GM12878 (cell line): Measurements from ENCODE around the gene CPLANE2. TPM values are rescaled to one million over a fixed set of nuclear protein-coding genes. Genes with fewer than 3 reads are reported as not detected.

ENCODE experiments used
- ATAC-seq: fragments of 200-7000 bp; cut with Tn5 transposase; 3 replicates; pipeline ENCODE4 v1.9.1; 2020; ENCODE audit warnings: mild to moderate bottlenecking, moderate library complexity
- BruUV-seq: library from RNA; stranded (reverse); fragments of 400-500 nt; replicated peaks from 2 replicates; lab custom pipeline; 2021; lab: Mats Ljungman, UMichigan
- CTCF ChIA-PET: fragments of 300-600 bp; sonication (Branson Sonifier 250); formaldehyde crosslinking; extraction: SDS; loops from one replicate; lab custom pipeline; 2021; ENCODE audit warnings: inconsistent platforms; lab: Yijun Ruan, JAX
- POLR2A ChIA-PET: fragments of 350-600 bp; formaldehyde crosslinking; extraction: SDS; loops from one replicate; lab custom pipeline; 2021; ENCODE audit warnings: inconsistent platforms; lab: Charles Lee
- RAD21 ChIA-PET: fragments of 300-600 bp; sonication (Branson Sonifier 250); formaldehyde crosslinking; loops from one replicate; lab custom pipeline; 2023; ENCODE audit warnings: antibody characterized with exemption; ENCODE audit not compliant: unreplicated experiment; lab: Charles Lee
- SMC1A ChIA-PET: fragments of 300-600 bp; sonication (Branson Sonifier 250); formaldehyde crosslinking; loops from one replicate; lab custom pipeline; 2023; ENCODE audit not compliant: unreplicated experiment, uncharacterized antibody; lab: Charles Lee
- DNase-seq: peaks from one replicate; pipeline ENCODE4 v3.0.0-alpha.2; 2011; ENCODE audit warnings: low read depth, low spot score
- FAIRE-seq: peaks from 3 replicates; lab custom pipeline; 2011; peaks lifted over from hg19 to GRCh38; lab: Jason Lieb, UNC
- H2AFZ ChIP-seq: 2 replicates; pipeline ENCODE4 v1.6.0; 2011; ENCODE audit warnings: low read depth, low read length, control low read depth; ENCODE audit not compliant: control insufficient read depth
- H3K27ac ChIP-seq: 2 replicates; pipeline ENCODE4 v1.5.1; 2011; ENCODE audit warnings: control low read depth; ENCODE audit not compliant: control insufficient read depth, insufficient read depth
- H3K27me3 ChIP-seq, 2 experiments: replicated peaks in 1 of 2; 2 replicates each; pipeline versions ENCODE4 v1.6.0 to v1.6.1; 2011; ENCODE audit warnings: low read length in 1 of 2; ENCODE audit not compliant: control insufficient read depth in 2 of 2, insufficient read depth in 2 of 2
- H3K36me3 ChIP-seq, 2 experiments: 2 replicates each; pipeline ENCODE4 v1.5.1; 2011; ENCODE audit warnings: low read length in 1 of 2; ENCODE audit not compliant: control insufficient read depth in 2 of 2, insufficient read depth in 2 of 2
- H3K4me1 ChIP-seq: 2 replicates; pipeline ENCODE4 v1.6.1; 2011; ENCODE audit warnings: mild to moderate bottlenecking, low read length, moderate library complexity, mixed read lengths; ENCODE audit not compliant: control insufficient read depth, insufficient read depth
- H3K4me2 ChIP-seq: 2 replicates; pipeline ENCODE4 v1.6.0; 2011; ENCODE audit warnings: control low read depth; ENCODE audit not compliant: control insufficient read depth, insufficient read depth
- H3K4me3 ChIP-seq: fragments of 200-600 bp; sonication (generic); 2 replicates; pipeline ENCODE4 v1.5.1; 2016
- H3K79me2 ChIP-seq: 2 replicates; pipeline ENCODE4 v1.6.0; 2011; ENCODE audit warnings: low read length; ENCODE audit not compliant: control insufficient read depth, insufficient read depth
- H3K9ac ChIP-seq: 2 replicates; pipeline ENCODE4 v1.8.0; 2011; ENCODE audit warnings: low read length, control low read depth, mixed read lengths; ENCODE audit not compliant: control insufficient read depth, insufficient read depth
- H3K9me3 ChIP-seq: replicated peaks from 3 replicates; pipeline ENCODE4 v1.5.1; 2011; ENCODE audit warnings: mild to moderate bottlenecking, low read length; ENCODE audit not compliant: control insufficient read depth, insufficient read depth
- H4K20me1 ChIP-seq: 2 replicates; pipeline ENCODE4 v1.6.0; 2011; ENCODE audit not compliant: control insufficient read depth, insufficient read depth
- EP300 ChIP-seq, 2 experiments: fragments of 150-350 bp in 1 of 2; IDR thresholded peaks; 2 replicates each; pipeline ENCODE4 v1.6.1; 2011 to 2012; ENCODE audit warnings: low read depth in 2 of 2, low read length in 2 of 2, borderline replicate concordance in 1 of 2, improper control_type of control experiment in 1 of 2, inconsistent platforms in 1 of 2; ENCODE audit not compliant: control insufficient read depth in 1 of 2
- FOS ChIP-seq: IDR thresholded peaks from 3 replicates; pipeline ENCODE4 v1.6.1; 2011; ENCODE audit warnings: borderline replicate concordance; ENCODE audit not compliant: insufficient read length; ENCODE audit errors: extremely low read depth
- IKZF1 ChIP-seq: fragments of 450-650 bp; conservative IDR thresholded peaks from 2 replicates; pipeline ENCODE4 v1.6.1; 2017; ENCODE audit warnings: antibody characterized with exemption, mild to moderate bottlenecking
- NR2C2 ChIP-seq: IDR thresholded peaks from 2 replicates; pipeline ENCODE4 v1.6.1; 2011; ENCODE audit warnings: borderline replicate concordance, low read depth; ENCODE audit not compliant: control insufficient read depth, insufficient read length
- RAD21 ChIP-seq: IDR thresholded peaks from 2 replicates; pipeline ENCODE4 v1.6.1; 2011; ENCODE audit warnings: mild to moderate bottlenecking, low read depth, low read length, moderate library complexity; ENCODE audit not compliant: insufficient read depth
- RELA ChIP-seq: fragments of 450-650 bp; IDR thresholded peaks from 2 replicates; pipeline ENCODE4 v1.8.0; 2014; ENCODE audit warnings: borderline replicate concordance; ENCODE audit not compliant: partially characterized antibody
- SMC3 ChIP-seq: IDR thresholded peaks from 2 replicates; pipeline ENCODE4 v1.6.1; 2011; ENCODE audit warnings: low read length, improper control_type of control experiment, borderline replicate concordance
- SRF ChIP-seq, 2 experiments: IDR thresholded peaks; 2 replicates each; pipeline ENCODE4 v1.6.1; 2011; ENCODE audit warnings: low read depth in 2 of 2, low read length in 2 of 2, mild to moderate bottlenecking in 1 of 2, moderate library complexity in 1 of 2
- YY1 ChIP-seq: IDR thresholded peaks from 2 replicates; pipeline ENCODE4 v1.6.1; 2011; ENCODE audit warnings: low read depth, mild to moderate bottlenecking, low read length
- ZNF622 ChIP-seq: fragments of 450-650 bp; IDR thresholded peaks from 2 replicates; pipeline ENCODE4 v1.6.1; 2017; ENCODE audit warnings: mild to moderate bottlenecking, inconsistent platforms
- WGBS: methylation state at CpG from one replicate; pipeline ENCODE4 v1.1.6; 2016; ENCODE audit warnings: low lambda C conversion rate; ENCODE audit not compliant: insufficient replicate concordance, insufficient coverage; ENCODE audit errors: missing lambda C conversion rate; 5-methylcytosine and 5-hydroxymethylcytosine counted together
- in situ Hi-C: fragments of 300-500 bp; cut with MboI; formaldehyde crosslinking; loops from 9 replicates; pipeline ENCODE4 v1.14.3; 2018; ENCODE audit warnings: mixed read lengths
- intact Hi-C: fragments of 100-400 bp; cut with micrococcal nuclease; formaldehyde crosslinking; loops from one replicate; pipeline ENCODE4 v1.14.2; 2022; ENCODE audit not compliant: unreplicated experiment
- polyA plus RNA-seq, 11 experiments: library from polyadenylated mRNA; depleted of rRNA in 4 of 11; unstranded in 6 of 11; stranded (reverse) in 5 of 11; fragments of >200 nt; fragmentation: Nextera tagmentation in 4 of 11; fragmentation: Illumina TruSeq in 1 of 11; extraction: Ambion mirVana in 4 of 11; extraction: Trizol in 1 of 11; gene quantifications; 1 replicate in 1 of 11; 2 replicates in 10 of 11; pipeline versions ENCODE4 v1.2.1 to v1.2.3, GENCODE V29; 2011 to 2016; ENCODE audit warnings: inconsistent platforms in 2 of 11, missing spikeins in 2 of 11, low read depth in 1 of 11
- total RNA-seq, 4 experiments: library from RNA; depleted of rRNA in 3 of 4; stranded (reverse); fragments of >200 nt in 3 of 4; fragmentation: Illumina TruSeq in 1 of 4; extraction: Trizol in 1 of 4; gene quantifications; 2 replicates each; pipeline versions ENCODE4 v1.2.1 to v1.2.3, GENCODE V29; 2013 to 2021
- TF ChIP-seq, protein P1 (sequence below), 3 experiments: IDR thresholded peaks in 2 of 3; conservative IDR thresholded peaks in 1 of 3; 2 replicates each; pipeline ENCODE4 v1.5.1; 2011; ENCODE audit warnings: low read depth in 3 of 3, low read length in 3 of 3, mild to moderate bottlenecking in 3 of 3, control low read depth in 2 of 3, moderate library complexity in 2 of 3, inconsistent platforms in 1 of 3, mixed read lengths in 1 of 3; ENCODE audit not compliant: control insufficient read depth in 2 of 3, insufficient read depth in 1 of 3; ENCODE audit errors: extremely low read depth in 1 of 3

The CPLANE2 gene
- total and polyA plus RNA-seq, 10 of the 15 experiments (the other 5 are each of a cell fraction or from before 2014, with no cell fraction given): 0.09 to 4.5 (median 2.3) TPM; not detected in 1

DNA sequence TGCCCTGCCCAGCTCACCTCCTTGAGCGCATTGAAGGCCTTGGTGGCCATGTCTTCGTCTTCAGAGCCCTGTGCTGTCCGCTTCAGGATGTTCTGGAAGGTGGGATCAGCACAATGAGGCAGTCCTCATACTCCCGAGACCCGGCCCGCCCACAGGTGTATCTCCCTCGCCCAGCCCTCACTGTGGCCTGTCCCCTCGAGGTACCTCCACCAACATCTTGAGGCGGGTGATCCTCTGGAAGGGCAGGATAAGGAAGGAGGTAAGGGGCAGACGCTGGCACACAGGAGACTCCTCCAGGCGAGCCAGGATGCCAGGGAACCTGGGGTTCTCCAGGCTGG lies 31.7 kb downstream of the CPLANE2 start:
- Histone ChIP-seq H3K27ac (no peak overlapping the region), H3K4me2 (no peak overlapping the region), H2AFZ (no peak overlapping the region), H3K27me3 (no peaks in the 10 kb centered on the region), H3K9me3 (no peaks in the 10 kb centered on the region), H3K4me1 (peaks cover 4% of the 10 kb centered on the region; the same call in 1 of the 2 replicates), H3K79me2 (no peaks in the 10 kb centered on the region), H3K36me3 (no peaks in the 10 kb centered on the region), H4K20me1 (no peaks in the 10 kb centered on the region), H3K4me3 (no peak overlapping the region), H3K9ac (no peak overlapping the region)
- DNase-seq (no peak), ATAC-seq (no peak), FAIRE-seq (no peak)
- in situ Hi-C loops: no loop called here
- 34% methylated on average over 9 of the region's 11 CpGs for WGBS
- intact Hi-C loops: loop anchor here (5.0 kb wide), 1 partner anchor 157 kb away; no protein-coding TSS in a partner anchor
- RAD21 ChIA-PET: no interaction called here
- CTCF ChIA-PET: interaction anchor here (0.6 to 3.4 kb wide), 6 partner anchors 32 to 678 kb away, joined by 3 to 18 read pairs (median 3); no protein-coding TSS in a partner anchor
- POLR2A ChIA-PET: interaction anchor here (1.2 kb wide), 1 partner anchor 32 kb away, joined by 3 read pairs; the partner anchor contains the start of gene CPLANE2
- SMC1A ChIA-PET: no interaction called here
- TF ChIP-seq IKZF1 (no peak), RELA (no peak), FOS (no peak), EP300 (IDR thresholded peaks at IDR 0.05; ENCODE audit: borderline replicate concordance in 1 of 2, control insufficient read depth in 1 of 2, low read depth in 2 of 2, low read length in 2 of 2) (no peak), NR2C2 (no peak)
- BruUV-seq: TSS peak; percentile 58

DNA sequence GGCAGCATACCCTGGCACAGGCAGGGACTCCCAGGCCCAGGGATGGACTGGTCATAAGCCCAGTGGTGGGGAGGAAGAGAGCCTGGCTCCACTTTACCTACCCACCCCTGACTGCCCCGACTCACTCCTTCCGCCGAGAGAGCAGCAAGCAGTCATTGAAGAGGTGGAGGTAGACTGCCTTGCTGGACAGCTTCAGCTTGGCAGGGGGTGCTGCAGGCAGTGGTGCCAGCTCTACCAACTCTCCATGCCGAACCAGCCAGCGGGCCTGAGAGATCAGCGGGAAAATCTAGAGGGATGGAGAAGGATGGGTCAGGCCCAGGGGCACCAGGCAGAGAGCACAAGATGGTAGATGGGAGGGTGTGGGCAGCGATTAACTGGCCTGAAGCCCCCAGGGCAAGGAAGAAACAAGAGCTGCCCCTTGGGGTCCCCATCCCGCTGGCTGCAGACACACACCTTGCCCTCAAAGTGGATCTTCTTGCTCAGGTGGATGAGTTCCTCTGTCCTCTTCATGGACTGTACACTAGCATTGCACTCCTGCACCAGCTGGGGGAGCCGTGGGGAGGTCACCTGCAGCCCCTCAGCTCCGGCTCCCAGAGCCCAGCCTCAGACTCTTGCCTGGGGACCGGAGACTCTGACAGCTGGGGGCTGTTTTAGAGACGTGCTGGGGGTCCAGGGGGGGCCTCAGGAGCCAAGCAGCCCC lies 32.2 kb downstream of the CPLANE2 start:
- Histone ChIP-seq H3K9me3 (no peaks in the 10 kb centered on the region), H3K4me1 (peaks cover 4% of the 10 kb centered on the region; the same call in 1 of the 2 replicates), H4K20me1 (no peaks in the 10 kb centered on the region), H2AFZ (no peak overlapping the region), H3K27ac (no peak overlapping the region), H3K4me3 (no peak overlapping the region), H3K9ac (no peak overlapping the region), H3K79me2 (no peaks in the 10 kb centered on the region), H3K36me3 (no peaks in the 10 kb centered on the region), H3K27me3 (no peaks in the 10 kb centered on the region), H3K4me2 (no peak overlapping the region)
- no peak for ATAC-seq
- SMC1A ChIA-PET: no interaction called here
- intact Hi-C loops: loop anchor here (5.0 kb wide), 1 partner anchor 158 kb away; no protein-coding TSS in a partner anchor
- POLR2A ChIA-PET: no interaction called here
- TF ChIP-seq SMC3 (peak; percentile 24; the same call in 1 of the 2 replicates), YY1 (no peak), SRF (IDR thresholded peaks at IDR 0.05; ENCODE audit: low read depth in 2 of 2, low read length in 2 of 2) (no peak), ZNF622 (no peak), RAD21 (peak; percentile 32)
- TF ChIP-seq, protein P1, sequence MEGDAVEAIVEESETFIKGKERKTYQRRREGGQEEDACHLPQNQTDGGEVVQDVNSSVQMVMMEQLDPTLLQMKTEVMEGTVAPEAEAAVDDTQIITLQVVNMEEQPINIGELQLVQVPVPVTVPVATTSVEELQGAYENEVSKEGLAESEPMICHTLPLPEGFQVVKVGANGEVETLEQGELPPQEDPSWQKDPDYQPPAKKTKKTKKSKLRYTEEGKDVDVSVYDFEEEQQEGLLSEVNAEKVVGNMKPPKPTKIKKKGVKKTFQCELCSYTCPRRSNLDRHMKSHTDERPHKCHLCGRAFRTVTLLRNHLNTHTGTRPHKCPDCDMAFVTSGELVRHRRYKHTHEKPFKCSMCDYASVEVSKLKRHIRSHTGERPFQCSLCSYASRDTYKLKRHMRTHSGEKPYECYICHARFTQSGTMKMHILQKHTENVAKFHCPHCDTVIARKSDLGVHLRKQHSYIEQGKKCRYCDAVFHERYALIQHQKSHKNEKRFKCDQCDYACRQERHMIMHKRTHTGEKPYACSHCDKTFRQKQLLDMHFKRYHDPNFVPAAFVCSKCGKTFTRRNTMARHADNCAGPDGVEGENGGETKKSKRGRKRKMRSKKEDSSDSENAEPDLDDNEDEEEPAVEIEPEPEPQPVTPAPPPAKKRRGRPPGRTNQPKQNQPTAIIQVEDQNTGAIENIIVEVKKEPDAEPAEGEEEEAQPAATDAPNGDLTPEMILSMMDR (IDR thresholded peaks at IDR 0.05 in 2 of 3, conservative IDR thresholded peaks at IDR 0.05 in 1 of 3; ENCODE audit: control insufficient read depth in 2 of 3, extremely low read depth in 1 of 3, insufficient read depth in 1 of 3, low read depth in 3 of 3, low read length in 3 of 3): peak in 2 of 3 experiments; percentile 34 to 38; a peak in 3 of 6 replicates
- no peak for FAIRE-seq
- no TSS peak for BruUV-seq
- DNase-seq: no peak
- in situ Hi-C loops: no loop called here
- WGBS: 62% methylated on average over 12 of the region's 12 CpGs
- CTCF ChIA-PET: interaction anchor here (0.6 to 3.4 kb wide), 9 partner anchors 8 to 678 kb away, joined by 3 to 18 read pairs (median 3); partner anchors contain the start of gene ARHGEF19
- RAD21 ChIA-PET: no interaction called here
